Measurements from ENCODE around the gene FBXO21. TPM values are rescaled to one million over a fixed set of nuclear protein-coding genes. Genes with fewer than 3 reads are reported as not detected.
"Not testable (repeated sequence)": the region's sequence is repeated elsewhere in the genome, so short reads cannot be mapped to it uniquely, and the experiment has no call there.

The FBXO21 gene
- total RNA-seq, 1 donor from 2014 or later, result 33.5 TPM

DNA sequence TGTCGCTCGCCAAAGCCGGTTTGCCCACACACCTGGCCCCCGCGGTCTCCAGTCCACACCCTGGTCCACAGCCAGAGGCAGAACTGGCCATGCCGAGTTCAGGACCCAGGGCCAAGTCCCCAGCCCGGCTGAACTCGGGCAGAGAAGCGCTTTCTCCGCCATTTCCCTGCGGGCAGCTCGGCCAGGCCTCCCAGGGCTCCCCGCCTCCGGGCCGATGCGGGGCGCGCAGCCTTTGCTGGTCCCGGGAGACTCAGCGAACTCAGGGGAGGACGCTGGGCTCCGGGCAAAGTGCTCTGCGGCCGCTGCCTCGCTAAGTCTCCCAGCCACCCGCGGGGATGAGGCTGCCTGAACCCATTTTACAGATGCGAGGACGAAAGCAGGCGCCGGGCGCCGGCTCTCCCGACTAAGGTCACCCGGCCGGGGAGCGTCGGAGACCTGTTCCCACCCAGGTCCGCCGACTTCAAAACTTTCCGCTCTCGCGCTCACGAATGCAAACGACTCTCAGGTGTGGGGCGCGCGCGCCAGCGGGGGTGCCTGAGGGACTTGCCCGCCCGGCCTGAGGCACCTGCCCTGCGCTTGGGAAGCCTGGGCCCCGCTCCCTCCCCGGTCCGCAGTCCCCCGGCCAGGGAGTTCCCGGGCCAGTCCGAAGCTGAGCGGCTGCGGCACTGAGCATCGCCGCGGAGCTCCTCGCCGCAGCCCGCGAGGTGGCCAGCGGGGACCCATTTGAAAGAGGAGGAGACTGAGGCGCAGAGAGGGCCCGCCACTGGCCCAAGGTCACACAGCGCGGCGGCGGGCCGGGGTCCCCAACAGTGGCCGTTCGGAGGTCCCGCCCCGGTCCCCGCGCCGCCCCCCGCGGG lies 91.7 kb downstream of the FBXO21 start:
- ATAC-seq (peak; percentile 34), DNase-seq (peak; percentile 46)
- intact Hi-C loops (cut with micrococcal nuclease), result no loop called here

DNA sequence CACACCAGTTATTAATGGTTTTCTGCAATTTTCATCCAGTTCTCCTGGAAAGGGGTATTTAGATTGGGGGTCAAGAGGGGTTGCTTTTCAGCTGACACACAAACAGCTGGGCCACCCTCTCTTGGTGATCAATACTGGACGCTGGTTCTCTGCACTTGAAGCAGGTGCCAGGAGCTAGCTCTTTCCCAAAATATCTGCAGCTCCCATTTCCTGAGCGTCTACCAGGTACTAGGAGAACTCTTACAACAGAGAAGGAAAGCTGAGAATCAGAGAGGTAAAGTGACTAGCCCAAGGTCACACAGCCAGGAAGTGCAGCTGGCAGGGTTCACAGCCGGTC lies 92.3 kb downstream of the FBXO21 start:
- no peak for ATAC-seq
- no peak for DNase-seq
- intact Hi-C loops (cut with micrococcal nuclease), result no loop called here

DNA sequence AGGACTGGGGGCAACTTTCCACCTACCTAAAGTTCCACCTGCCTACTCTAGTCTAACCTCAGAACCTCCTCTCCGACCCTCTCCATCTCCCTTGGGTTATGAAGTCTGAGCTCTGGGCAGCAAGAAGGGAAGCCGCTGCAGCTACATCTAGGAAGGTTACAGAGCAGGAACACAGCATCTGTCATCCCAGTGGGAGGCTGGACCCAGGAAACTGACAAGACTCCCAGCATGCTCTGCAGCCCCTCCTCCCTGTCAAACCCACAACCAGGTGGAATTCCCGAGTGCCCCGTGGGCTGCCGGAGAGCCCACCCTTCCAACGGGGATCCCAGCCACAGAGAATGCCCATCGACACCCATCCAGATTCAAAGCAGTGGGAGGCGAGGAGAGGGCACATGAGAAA lies 93.1 kb downstream of the FBXO21 start:
- intact Hi-C loops (cut with micrococcal nuclease), result no loop called here
- DNase-seq, result no peak
- no peak for ATAC-seq

DNA sequence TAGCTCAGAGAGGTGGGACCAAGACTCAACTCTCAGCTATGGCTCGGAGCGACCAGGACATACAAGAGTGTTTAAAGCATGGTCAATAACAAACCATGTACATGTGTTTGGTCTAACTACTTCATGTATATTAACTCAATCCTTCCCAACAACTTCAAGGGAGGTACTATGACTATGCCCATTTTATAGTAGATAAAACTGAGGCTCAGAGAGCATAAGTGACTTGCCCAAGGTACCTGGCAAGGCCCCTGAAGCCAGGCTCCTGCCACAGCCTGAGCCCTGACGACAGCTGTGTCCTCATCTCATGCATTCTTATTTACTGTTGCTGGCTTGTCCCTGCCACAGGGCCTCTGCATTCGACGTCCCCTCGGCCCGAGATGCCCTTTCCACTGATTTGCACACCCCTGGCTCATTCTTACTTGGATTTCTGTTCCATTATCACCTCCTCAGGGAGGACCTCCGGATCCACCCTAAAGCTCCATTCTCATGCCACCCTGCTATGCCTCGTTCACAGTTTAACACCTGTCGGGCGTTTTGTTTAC lies 93.7 kb downstream of the FBXO21 start:
- ATAC-seq (no peak), DNase-seq (no peak)
- intact Hi-C loops (cut with micrococcal nuclease), result no loop called here

DNA sequence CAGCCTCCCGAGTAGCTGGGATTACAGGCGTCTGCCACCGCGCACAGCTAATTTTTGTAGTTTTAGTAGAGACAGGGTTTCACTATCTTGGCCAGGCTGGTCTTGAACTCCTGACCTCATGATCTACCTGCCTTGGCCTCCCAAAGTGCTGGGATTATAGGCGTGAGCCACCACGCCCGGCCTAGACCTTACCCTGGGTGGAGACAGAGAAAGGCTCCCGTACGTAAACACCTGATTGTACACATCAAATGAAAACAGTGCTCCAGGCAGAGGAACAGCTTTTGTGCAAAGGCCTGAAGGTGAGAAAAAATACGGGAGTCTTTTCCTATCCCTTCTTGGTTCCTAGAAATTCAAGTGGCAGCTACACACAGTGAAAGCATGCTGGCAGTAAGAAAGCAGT lies 95.1 kb downstream of the FBXO21 start:
- intact Hi-C loops (cut with micrococcal nuclease); DNase-seq; ATAC-seq: not testable (repeated sequence)

DNA sequence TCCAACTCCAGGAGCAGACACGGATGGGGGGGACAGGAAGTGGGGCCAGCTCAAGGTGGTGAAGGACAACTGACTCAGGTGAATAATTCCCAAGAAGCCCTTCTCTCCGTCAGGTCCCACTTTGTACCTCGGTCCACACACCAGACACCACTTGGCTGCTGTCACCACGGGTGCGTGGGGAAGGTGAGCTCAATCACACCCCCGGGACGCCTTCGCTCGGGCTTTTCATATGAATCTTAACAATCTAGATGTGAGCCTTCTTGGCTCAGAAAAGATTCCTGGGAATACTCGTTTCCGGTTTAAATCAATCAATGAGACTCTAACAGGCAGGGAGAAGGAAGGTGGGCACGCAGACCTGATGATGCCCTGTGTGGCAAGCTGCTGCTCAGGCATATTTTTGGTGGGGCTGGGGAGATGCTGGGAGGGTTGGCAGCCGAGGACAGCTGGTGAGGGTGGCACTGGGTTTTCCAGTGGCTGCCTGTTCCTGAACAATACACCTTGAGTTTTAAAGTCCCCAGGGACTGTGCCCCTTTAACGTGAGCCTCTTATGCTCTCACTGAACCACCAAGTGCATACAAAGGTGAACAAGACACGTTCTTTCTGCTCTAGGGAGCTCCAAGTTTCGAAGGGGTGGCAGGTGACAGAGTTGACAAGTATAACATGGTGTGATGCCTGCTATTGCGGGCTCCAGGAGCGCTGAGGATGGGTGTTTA lies 96.2 kb downstream of the FBXO21 start:
- intact Hi-C loops (cut with micrococcal nuclease), result no loop called here
- DNase-seq (no peak), ATAC-seq (peak; percentile 42)

DNA sequence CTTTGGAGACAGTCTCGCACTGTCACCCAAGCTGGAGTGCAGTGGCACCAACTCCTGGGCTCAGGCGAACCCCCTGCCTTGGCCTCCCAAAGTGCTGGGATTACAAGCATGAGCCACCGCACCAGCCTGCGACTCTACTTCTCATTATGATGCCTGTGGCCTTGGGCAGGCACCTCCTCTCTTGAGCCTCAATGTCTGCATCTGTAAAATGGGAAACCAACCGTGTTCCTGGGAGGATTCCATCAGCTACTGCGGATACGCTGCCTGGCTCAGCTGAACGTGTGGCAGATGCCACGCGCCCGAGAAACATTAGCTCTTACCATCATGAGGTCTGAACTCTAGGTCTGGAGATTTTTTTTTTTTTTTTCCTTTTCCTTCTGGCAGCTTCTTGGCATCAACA lies 96.8 kb downstream of the FBXO21 start:
- intact Hi-C loops (cut with micrococcal nuclease), result no loop called here
- ATAC-seq (no peak), DNase-seq (no peak)

DNA sequence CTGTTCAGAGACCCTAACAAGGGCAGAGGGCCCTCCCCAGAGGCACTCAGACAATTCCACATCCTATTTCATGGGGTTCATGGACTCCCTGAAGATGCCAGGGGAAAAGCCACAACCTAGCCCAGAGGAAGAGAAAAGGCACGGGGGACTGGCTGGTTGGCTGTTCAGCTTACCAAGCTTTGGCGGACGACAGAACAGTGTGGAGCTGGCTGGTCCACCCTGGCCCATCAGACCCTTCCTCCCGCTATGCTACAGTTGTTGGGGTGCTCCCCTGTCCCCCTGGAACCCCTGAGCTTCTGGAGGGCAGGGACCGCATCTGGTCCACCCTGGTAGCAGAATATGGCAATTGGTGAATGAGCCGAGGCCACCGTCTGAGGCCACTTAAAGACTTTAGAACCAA lies 97.4 kb downstream of the FBXO21 start:
- DNase-seq (no peak), ATAC-seq (no peak)
- intact Hi-C loops (cut with micrococcal nuclease), result no loop called here

DNA sequence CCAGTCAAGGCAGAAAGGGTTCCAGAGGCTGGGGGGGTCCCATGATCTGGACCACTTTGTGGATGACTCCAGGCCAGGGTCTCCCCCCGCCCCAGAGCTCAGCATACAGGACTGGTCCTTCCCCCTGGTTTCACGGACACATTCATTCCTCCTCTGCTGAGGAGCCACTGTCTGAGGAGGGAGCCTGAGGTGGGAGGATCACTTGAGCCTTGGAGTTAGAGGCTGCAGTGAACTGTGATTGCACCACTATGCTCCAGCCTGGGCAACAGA lies 97.8 kb downstream of the FBXO21 start:
- no peak for ATAC-seq
- intact Hi-C loops (cut with micrococcal nuclease), result no loop called here
- DNase-seq, result no peak

Other genes with a start within 250 kb of the FBXO21 start
- gene TESC, start 91.1 kb downstream of the FBXO21 start, total RNA-seq, result 115 TPM
- 0.15 TPM for gene NOS1, start 171.2 kb upstream of the FBXO21 start, total RNA-seq

All from left ventricle myocardium superior (tissue), 1 donor.